HG03066 (cell line): ENCODE results near the gene DNAH11.
"Not testable (repeated sequence)": the region's sequence is repeated elsewhere in the genome, so short reads cannot be mapped to it uniquely, and the experiment has no call there.

Experiments used
- ATAC-seq: cut with Tn5 transposase; IDR thresholded peaks from one replicate; pipeline ENCODE4 v1.9.1; 2021; ENCODE audit warnings: low read depth; ENCODE audit not compliant: unreplicated experiment

DNAH11 gene

GRCh38 chr7:21766218-21766617 lies 223.4 kb downstream of the DNAH11 start:
- no peak for ATAC-seq

- peak; percentile 59 for ATAC-seq
These were observed 224.6 kb downstream of the DNAH11 start for GRCh38 chr7:21767300-21767900.

DNA sequence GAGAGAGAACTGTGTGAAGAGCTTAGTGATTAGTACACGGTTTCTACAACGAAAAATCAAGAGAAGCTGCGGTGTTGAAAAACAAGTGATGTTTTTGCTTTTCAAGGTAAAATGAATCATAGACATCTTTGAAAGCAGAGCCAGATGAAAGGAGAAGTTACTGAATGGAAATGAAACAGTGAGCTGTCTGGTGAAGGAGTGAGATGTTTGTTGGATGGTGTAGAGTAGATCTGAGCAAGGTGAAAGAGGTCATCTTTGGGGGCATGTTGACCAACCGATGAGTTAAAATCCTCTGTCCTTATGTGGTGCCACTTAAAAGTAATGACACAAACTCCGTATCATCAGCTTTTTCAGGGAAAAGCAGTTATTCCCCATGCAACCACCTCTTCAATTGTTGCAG lies 225.4 kb downstream of the DNAH11 start:
- ATAC-seq, result no peak

DNA sequence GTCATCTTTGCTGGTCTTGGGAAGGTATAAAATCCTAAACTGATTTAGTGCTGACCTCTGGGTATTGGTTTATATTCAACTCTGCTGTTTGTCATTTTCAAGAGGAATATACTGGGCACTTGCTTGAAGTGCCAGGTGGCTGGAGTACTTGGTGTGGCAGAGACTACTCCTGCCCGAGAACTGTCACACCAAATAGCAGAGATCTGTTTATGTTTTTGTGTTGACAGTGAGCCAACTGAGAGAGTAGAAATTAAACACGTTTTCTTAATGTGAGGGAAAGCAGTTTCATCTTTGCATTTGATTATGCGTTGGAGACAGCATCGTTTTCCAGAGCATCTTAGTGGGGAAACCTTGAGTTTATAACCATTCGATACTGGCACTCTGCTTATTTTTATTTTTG lies 228.4 kb downstream of the DNAH11 start:
- no peak for ATAC-seq

DNA sequence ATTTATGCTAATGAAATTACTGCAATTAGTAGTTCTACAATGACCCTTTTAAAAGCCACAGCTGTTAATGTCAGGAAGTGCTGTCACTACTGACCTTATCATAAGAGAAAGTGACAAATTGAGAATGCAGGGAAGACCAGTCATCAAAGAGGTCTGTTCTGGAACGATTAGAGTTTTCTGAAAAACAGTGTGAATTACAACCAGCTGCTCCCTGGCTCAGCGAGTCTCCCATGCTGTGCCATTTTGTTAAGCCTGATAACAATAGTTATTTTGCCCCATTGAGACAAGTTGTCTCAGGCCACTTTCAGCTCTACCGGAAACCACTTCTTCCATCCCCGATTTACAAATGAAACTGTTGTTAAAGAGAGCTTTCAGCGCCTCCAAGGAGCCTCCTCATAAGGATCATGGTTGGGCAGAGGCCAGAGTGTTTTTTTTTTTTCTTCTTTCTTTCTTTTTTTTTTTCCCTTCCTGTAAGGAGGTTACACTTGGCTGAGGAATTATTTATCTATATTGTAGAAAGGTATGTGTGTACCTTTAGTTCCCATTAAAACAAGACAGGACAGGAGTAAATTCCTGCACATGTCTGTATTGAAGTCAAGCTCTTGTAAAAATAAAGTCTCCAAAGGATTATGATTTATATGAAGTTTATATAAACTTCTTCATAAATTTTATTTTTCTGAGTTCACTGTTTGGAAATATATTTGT lies 229.2 kb downstream of the DNAH11 start:
- no peak for ATAC-seq

GRCh38 chr7:21773326-21773725 lies 230.5 kb downstream of the DNAH11 start:
- no peak for ATAC-seq

DNA sequence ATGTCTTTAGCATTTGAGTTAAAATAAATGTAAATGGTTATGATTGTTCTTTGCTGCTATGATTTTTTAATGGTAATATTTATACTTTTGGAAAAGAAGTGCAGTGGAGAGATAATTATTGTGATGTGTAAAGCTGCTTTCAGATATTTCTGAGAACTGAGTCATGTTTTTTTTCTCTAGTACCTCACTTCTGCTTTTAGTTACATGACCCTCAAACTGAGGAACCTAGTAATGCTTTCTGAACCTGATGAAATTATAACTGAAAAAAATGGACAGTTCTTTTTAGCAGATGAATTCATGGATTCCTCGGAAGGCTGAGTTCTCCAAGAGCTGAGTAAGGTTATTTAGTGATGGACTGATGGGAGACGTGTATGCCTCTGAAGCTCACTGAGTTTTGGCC lies 235.1 kb downstream of the DNAH11 start:
- no peak for ATAC-seq

- ATAC-seq, result no peak
These were observed 236.1 kb downstream of the DNAH11 start for GRCh38 chr7:21778953-21779352.

- no peak for ATAC-seq
These were observed 240.2 kb downstream of the DNAH11 start for GRCh38 chr7:21782996-21783395.

- no peak for ATAC-seq
These were observed 242.2 kb downstream of the DNAH11 start for GRCh38 chr7:21784989-21785388.

DNA sequence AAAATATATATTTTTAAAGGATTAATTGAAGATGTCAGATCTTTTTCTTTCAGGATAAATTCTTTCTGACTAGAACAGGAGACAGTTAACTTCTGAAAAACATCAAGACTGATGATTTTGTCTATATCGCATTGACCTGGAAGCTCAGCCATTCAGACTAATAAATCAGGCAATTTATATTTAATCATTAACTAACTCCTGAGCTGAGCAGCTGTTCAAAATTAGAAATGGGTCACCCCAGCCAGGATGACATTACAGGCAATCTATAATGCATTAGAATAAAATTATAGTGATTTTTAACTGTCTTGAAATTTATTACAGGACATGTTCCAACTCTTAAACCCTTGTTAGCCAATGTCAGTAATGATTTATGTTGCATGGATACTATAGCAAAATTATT lies 263.0 kb downstream of the DNAH11 start:
- no peak for ATAC-seq

GRCh38 chr7:21806388-21806787 lies 263.5 kb downstream of the DNAH11 start:
- ATAC-seq, result no peak

DNA sequence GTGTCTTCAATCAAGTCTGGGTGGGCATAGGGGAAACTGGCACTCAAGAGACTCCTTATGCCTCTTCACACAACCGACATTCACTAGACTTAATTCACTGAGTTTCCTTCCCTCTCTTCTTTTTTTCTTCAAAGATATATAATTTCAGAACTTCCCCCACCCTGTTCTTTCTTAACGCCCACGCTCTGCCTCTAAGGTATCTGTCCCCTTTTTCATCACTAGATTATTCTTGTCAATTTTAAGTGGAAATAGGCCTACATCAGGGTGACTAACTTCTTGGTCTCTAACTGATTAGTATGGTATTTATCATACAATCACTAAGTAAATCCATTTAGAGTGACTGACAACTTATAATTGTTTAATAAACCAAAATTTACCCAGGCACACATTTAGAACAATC lies 276.2 kb downstream of the DNAH11 start:
- ATAC-seq, result no peak

DNA sequence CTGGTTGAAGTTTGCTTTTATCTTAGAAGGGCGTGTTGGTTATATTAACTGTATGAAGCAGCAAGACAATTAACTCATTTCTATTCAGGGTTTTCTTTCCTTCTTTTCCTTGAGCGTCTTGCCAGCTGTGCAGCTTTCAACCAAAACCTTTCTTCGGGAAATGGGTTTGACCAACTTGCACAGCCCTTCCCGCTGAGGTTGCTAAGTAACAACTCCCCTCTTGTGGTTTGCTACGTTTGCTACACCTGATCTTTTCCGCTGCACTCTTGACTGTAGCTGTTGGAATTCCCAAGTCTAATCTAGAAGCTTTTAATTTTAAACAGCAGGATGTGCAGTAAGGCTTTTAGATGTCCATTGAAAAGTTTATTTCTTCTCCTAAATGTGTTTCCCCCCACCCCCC lies 286.0 kb downstream of the DNAH11 start:
- no peak for ATAC-seq

DNA sequence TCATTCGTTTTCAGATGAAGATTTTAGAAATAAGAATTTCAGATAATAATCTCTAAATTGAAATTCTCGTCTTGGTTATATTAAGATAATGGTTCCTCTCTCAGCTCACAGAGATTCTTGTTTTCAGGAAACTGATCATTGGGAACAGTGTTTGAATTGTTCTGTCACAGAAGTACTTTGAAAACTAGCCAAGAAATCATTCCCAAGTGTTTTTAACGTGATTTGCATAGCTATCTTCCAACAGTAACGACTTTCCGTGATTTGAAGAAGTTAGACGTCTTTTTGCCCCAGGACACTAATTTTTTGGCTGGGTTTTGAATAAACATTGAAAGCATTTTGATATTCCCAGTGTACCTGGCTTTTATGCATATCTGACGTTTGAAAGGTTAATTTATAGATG lies 286.9 kb downstream of the DNAH11 start:
- ATAC-seq, result no peak

- ATAC-seq, result no peak
These were observed 301.9 kb downstream of the DNAH11 start for GRCh38 chr7:21844742-21845141.

- ATAC-seq, result no peak
These were observed 307.9 kb downstream of the DNAH11 start for GRCh38 chr7:21850531-21851285.

DNA sequence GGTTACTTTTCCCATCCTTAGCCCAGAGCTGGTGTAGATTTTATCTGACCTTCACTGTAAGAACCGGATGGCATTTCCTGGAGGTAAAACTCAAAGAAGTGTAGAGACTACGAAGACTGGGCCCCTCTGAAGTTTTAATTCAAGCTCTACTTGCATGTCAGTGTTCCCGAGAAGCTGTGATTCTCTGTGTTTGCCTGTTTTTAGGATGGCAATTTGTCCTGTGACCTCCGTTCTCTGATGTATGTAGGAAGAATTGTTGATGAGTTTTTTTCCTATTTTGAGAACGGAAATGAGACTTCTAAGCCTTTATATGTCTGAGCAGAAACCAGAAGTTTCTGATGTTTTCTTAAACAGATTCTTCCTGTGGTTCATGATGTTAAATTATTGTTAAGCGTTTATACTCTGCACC lies 308.7 kb downstream of the DNAH11 start:
- ATAC-seq, result no peak

GRCh38 chr7:21865631-21866204 lies 322.9 kb downstream of the DNAH11 start:
- not testable (repeated sequence) for ATAC-seq

DNA sequence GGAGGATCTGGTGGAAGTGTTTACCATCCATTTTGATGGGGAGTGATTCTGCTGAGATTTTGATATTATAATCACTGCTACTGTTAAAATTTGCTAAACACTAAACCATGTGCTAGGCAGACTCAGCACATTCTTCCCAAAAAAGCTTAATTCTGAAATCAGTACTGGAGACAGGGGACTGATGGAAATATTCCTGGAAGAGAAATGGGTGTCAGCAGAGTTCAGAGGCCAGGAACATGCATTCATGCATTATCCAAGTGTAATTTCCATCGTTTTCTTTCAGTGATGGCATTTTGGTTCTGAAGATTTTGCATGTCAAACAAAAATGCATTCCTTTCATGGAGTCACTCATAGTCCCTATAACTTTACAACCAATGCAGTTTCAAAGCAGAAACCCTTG lies 323.9 kb downstream of the DNAH11 start:
- no peak for ATAC-seq

DNA sequence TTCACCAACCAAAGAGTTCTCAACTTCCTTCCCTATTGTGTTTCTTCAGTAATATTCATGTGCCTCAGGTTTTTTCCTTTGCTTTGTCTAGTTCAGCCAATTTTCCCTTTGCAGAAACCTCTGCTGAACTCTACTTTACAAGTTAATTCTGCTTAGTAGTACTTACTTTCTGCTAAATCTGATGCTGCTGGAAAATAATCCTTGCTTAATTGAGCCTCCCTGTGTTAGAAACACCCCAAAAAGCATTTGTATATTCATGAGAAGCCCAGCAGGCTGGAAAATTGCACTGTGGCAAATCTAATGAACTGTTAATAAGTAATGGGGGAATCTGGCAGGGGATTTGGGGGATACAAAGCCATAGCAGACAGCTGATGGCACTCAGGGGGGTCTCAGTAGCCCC lies 324.4 kb downstream of the DNAH11 start:
- no peak for ATAC-seq
